ENCODE results near the gene NOL6. TPM values are rescaled to one million over a fixed set of nuclear protein-coding genes. Genes with fewer than 3 reads are reported as not detected.
A peak's percentile ranks its signal among the peaks of the same experiment; 100 is the strongest.

Gene NOL6
- total RNA-seq, 1 experiment from 2014 or later, result 18.6 TPM

- Histone ChIP-seq H3K4me3 (ENCODE audit: low read length) (no peak overlapping the region), H3K27me3 (ENCODE audit: low read length) (no peaks in the 10 kb centered on the region), H3K27ac (ENCODE audit: low read length) (no peak overlapping the region), H3K9ac (ENCODE audit: low read length) (no peak overlapping the region), H3K36me3 (ENCODE audit: insufficient read depth, low read length) (no peaks in the 10 kb centered on the region), H3K9me2 (replicated peaks; ENCODE audit: insufficient read depth, low read length) (no peaks in the 10 kb centered on the region), H4K20me1 (ENCODE audit: insufficient read depth, low read depth, low read length) (no peaks in the 10 kb centered on the region), H3K4me1 (ENCODE audit: low read length) (no peaks in the 10 kb centered on the region), H3K79me2 (ENCODE audit: low read length) (no peaks in the 10 kb centered on the region), H3K4me2 (ENCODE audit: low read depth, low read length, poor library complexity, severe bottlenecking) (no peak overlapping the region), H2AFZ (ENCODE audit: low read length) (no peak overlapping the region), H3K9me3 (ENCODE audit: low read length) (no peaks in the 10 kb centered on the region)
- no peak for DNase-seq
These were observed 6.4 kb upstream of the NOL6 start for GRCh38 chr9:33480106-33480505.

GRCh38 chr9:33476503-33476902 is 2.8 kb upstream of the NOL6 start:
- Histone ChIP-seq H3K9me3 (ENCODE audit: low read length) (no peaks in the 10 kb centered on the region), H3K36me3 (ENCODE audit: insufficient read depth, low read length) (peaks cover 7% of the 10 kb centered on the region; the same call in 1 of the 2 replicates), H4K20me1 (ENCODE audit: insufficient read depth, low read depth, low read length) (no peaks in the 10 kb centered on the region), H3K27ac (ENCODE audit: low read length) (no peak overlapping the region), H3K4me3 (ENCODE audit: low read length) (no peak overlapping the region), H2AFZ (ENCODE audit: low read length) (no peak overlapping the region), H3K27me3 (ENCODE audit: low read length) (no peaks in the 10 kb centered on the region), H3K9me2 (replicated peaks; ENCODE audit: insufficient read depth, low read length) (no peaks in the 10 kb centered on the region), H3K79me2 (ENCODE audit: low read length) (peaks cover 27% of the 10 kb centered on the region), H3K4me2 (ENCODE audit: low read depth, low read length, poor library complexity, severe bottlenecking) (no peak overlapping the region), H3K4me1 (ENCODE audit: low read length) (peaks cover 17% of the 10 kb centered on the region), H3K9ac (ENCODE audit: low read length) (no peak overlapping the region)
- no peak for DNase-seq

- Histone ChIP-seq H3K79me2 (ENCODE audit: low read length) (peaks cover 32% of the 10 kb centered on the region), H4K20me1 (ENCODE audit: insufficient read depth, low read depth, low read length) (no peaks in the 10 kb centered on the region), H3K4me2 (ENCODE audit: low read depth, low read length, poor library complexity, severe bottlenecking) (no peak overlapping the region), H2AFZ (ENCODE audit: low read length) (no peak overlapping the region), H3K9me3 (ENCODE audit: low read length) (no peaks in the 10 kb centered on the region), H3K9ac (ENCODE audit: low read length) (no peak overlapping the region), H3K27me3 (ENCODE audit: low read length) (no peaks in the 10 kb centered on the region), H3K4me1 (ENCODE audit: low read length) (peaks cover 17% of the 10 kb centered on the region), H3K9me2 (replicated peaks; ENCODE audit: insufficient read depth, low read length) (no peaks in the 10 kb centered on the region), H3K4me3 (ENCODE audit: low read length) (no peak overlapping the region), H3K27ac (ENCODE audit: low read length) (no peak overlapping the region), H3K36me3 (ENCODE audit: insufficient read depth, low read length) (peaks cover 12% of the 10 kb centered on the region; the same call in 1 of the 2 replicates)
- no peak for DNase-seq
These were observed 1.6 kb upstream of the NOL6 start for GRCh38 chr9:33475357-33475756.

- H4K20me1 ChIP-seq (ENCODE audit: insufficient read depth, low read depth, low read length), result no peaks in the 10 kb centered on the region
- peaks cover 19% of the 10 kb centered on the region for H3K36me3 ChIP-seq (ENCODE audit: insufficient read depth, low read length)
- no peaks in the 10 kb centered on the region for H3K9me2 ChIP-seq (replicated peaks; ENCODE audit: insufficient read depth, low read length)
- no peaks in the 10 kb centered on the region for H3K27me3 ChIP-seq (ENCODE audit: low read length)
- DNase-seq, result no peak
- peak overlapping the region; percentile 80 for H3K9ac ChIP-seq (ENCODE audit: low read length)
- peak overlapping the region; percentile 89 for H3K4me3 ChIP-seq (ENCODE audit: low read length)
- no peaks in the 10 kb centered on the region for H3K9me3 ChIP-seq (ENCODE audit: low read length)
- H3K4me1 ChIP-seq (ENCODE audit: low read length), result peaks cover 17% of the 10 kb centered on the region
- H2AFZ ChIP-seq (ENCODE audit: low read length), result no peak overlapping the region
- no peak overlapping the region; the same call in 1 of the 2 replicates for H3K27ac ChIP-seq (ENCODE audit: low read length)
- H3K79me2 ChIP-seq (ENCODE audit: low read length), result peaks cover 32% of the 10 kb centered on the region
- peak overlapping the region; percentile 82 for H3K4me2 ChIP-seq (ENCODE audit: low read depth, low read length, poor library complexity, severe bottlenecking)
These were observed 676 bp downstream of the NOL6 start for GRCh38 chr9:33472881-33473615.

- no peak for DNase-seq
- no peaks in the 10 kb centered on the region for H3K9me3 ChIP-seq (ENCODE audit: low read length)
- no peak overlapping the region for H3K27ac ChIP-seq (ENCODE audit: low read length)
- peaks cover 17% of the 10 kb centered on the region for H3K4me1 ChIP-seq (ENCODE audit: low read length)
- H3K36me3 ChIP-seq (ENCODE audit: insufficient read depth, low read length), result peaks cover 19% of the 10 kb centered on the region
- peak overlapping the region; percentile 80 for H3K9ac ChIP-seq (ENCODE audit: low read length)
- no peak overlapping the region for H2AFZ ChIP-seq (ENCODE audit: low read length)
- H3K79me2 ChIP-seq (ENCODE audit: low read length), result peaks cover 32% of the 10 kb centered on the region
- no peaks in the 10 kb centered on the region for H4K20me1 ChIP-seq (ENCODE audit: insufficient read depth, low read depth, low read length)
- H3K4me2 ChIP-seq (ENCODE audit: low read depth, low read length, poor library complexity, severe bottlenecking), result peak overlapping the region; percentile 82
- no peaks in the 10 kb centered on the region for H3K27me3 ChIP-seq (ENCODE audit: low read length)
- peak overlapping the region; percentile 89 for H3K4me3 ChIP-seq (ENCODE audit: low read length)
- no peaks in the 10 kb centered on the region for H3K9me2 ChIP-seq (replicated peaks; ENCODE audit: insufficient read depth, low read length)
These were observed 1.4 kb downstream of the NOL6 start for GRCh38 chr9:33472171-33472880.

GRCh38 chr9:33471361-33471760 is 2.4 kb downstream of the NOL6 start:
- Histone ChIP-seq H4K20me1 (ENCODE audit: insufficient read depth, low read depth, low read length) (no peaks in the 10 kb centered on the region), H3K4me1 (ENCODE audit: low read length) (peaks cover 17% of the 10 kb centered on the region), H3K9me3 (ENCODE audit: low read length) (no peaks in the 10 kb centered on the region), H3K79me2 (ENCODE audit: low read length) (peaks cover 32% of the 10 kb centered on the region), H3K27me3 (ENCODE audit: low read length) (no peaks in the 10 kb centered on the region), H2AFZ (ENCODE audit: low read length) (no peak overlapping the region), H3K27ac (ENCODE audit: low read length) (no peak overlapping the region), H3K9me2 (replicated peaks; ENCODE audit: insufficient read depth, low read length) (no peaks in the 10 kb centered on the region), H3K36me3 (ENCODE audit: insufficient read depth, low read length) (peaks cover 26% of the 10 kb centered on the region), H3K4me2 (ENCODE audit: low read depth, low read length, poor library complexity, severe bottlenecking) (peak overlapping the region; percentile 82), H3K9ac (ENCODE audit: low read length) (no peak overlapping the region), H3K4me3 (ENCODE audit: low read length) (no peak overlapping the region)
- DNase-seq, result no peak

GRCh38 chr9:33469891-33470290 is 3.8 kb downstream of the NOL6 start:
- H3K36me3 ChIP-seq (ENCODE audit: insufficient read depth, low read length), result peaks cover 37% of the 10 kb centered on the region
- no peak overlapping the region for H3K27ac ChIP-seq (ENCODE audit: low read length)
- H3K9me2 ChIP-seq (replicated peaks; ENCODE audit: insufficient read depth, low read length), result no peaks in the 10 kb centered on the region
- no peak overlapping the region for H3K4me2 ChIP-seq (ENCODE audit: low read depth, low read length, poor library complexity, severe bottlenecking)
- H3K79me2 ChIP-seq (ENCODE audit: low read length), result peaks cover 32% of the 10 kb centered on the region
- H2AFZ ChIP-seq (ENCODE audit: low read length), result no peak overlapping the region
- H3K27me3 ChIP-seq (ENCODE audit: low read length), result no peaks in the 10 kb centered on the region
- no peak overlapping the region for H3K4me3 ChIP-seq (ENCODE audit: low read length)
- no peak overlapping the region for H3K9ac ChIP-seq (ENCODE audit: low read length)
- 0 out of 2 replicates have a peak, but pooled peaks cover 5% of the 10 kb centered on the region for H4K20me1 ChIP-seq (ENCODE audit: insufficient read depth, low read depth, low read length)
- no peak for DNase-seq
- H3K9me3 ChIP-seq (ENCODE audit: low read length), result no peaks in the 10 kb centered on the region
- peaks cover 17% of the 10 kb centered on the region for H3K4me1 ChIP-seq (ENCODE audit: low read length)

GRCh38 chr9:33468797-33469621 is 4.7 kb downstream of the NOL6 start:
- peak; percentile 28 for DNase-seq
- Histone ChIP-seq H3K36me3 (ENCODE audit: insufficient read depth, low read length) (peaks cover 37% of the 10 kb centered on the region), H2AFZ (ENCODE audit: low read length) (no peak overlapping the region)

More at GRCh38 chr9:33468797-33469621, 4.7 kb downstream of the NOL6 start:
- Histone ChIP-seq H3K9ac (ENCODE audit: low read length) (no peak overlapping the region), H3K27ac (ENCODE audit: low read length) (no peak overlapping the region), H3K9me2 (replicated peaks; ENCODE audit: insufficient read depth, low read length) (no peaks in the 10 kb centered on the region), H3K79me2 (ENCODE audit: low read length) (peaks cover 27% of the 10 kb centered on the region), H3K27me3 (ENCODE audit: low read length) (no peaks in the 10 kb centered on the region), H4K20me1 (ENCODE audit: insufficient read depth, low read depth, low read length) (0 out of 2 replicates have a peak, but pooled peaks cover 5% of the 10 kb centered on the region), H3K4me1 (ENCODE audit: low read length) (peaks cover 12% of the 10 kb centered on the region), H3K4me2 (ENCODE audit: low read depth, low read length, poor library complexity, severe bottlenecking) (no peak overlapping the region), H3K9me3 (ENCODE audit: low read length) (no peaks in the 10 kb centered on the region), H3K4me3 (ENCODE audit: low read length) (no peak overlapping the region)

Data from Karpas-422 (cell line).